Endothelial cell of umbilical vein (primary cell): Measurements from ENCODE around the gene BCR. TPM values are rescaled to one million over a fixed set of nuclear protein-coding genes. Genes with fewer than 3 reads are reported as not detected.

Experiments
- BruUV-seq: library from RNA; stranded (reverse); fragments of 400-500 nt; replicated peaks from 2 replicates; lab custom pipeline; 2021; lab: Mats Ljungman, UMichigan
- CTCF ChIA-PET: fragments of 300-600, 350-600 bp; sonication (Branson Sonifier 250); formaldehyde crosslinking; loops from one replicate; lab custom pipeline; 2021; ENCODE audit warnings: antibody characterized with exemption, inconsistent platforms; lab: Charles Lee
- POLR2A ChIA-PET: fragments of 300-600, 350-600 bp; sonication (Branson Sonifier 250); formaldehyde crosslinking; loops from one replicate; lab custom pipeline; 2021; ENCODE audit warnings: antibody characterized with exemption, inconsistent platforms; lab: Charles Lee
- DNase-seq: peaks from one replicate; pipeline ENCODE4 v3.0.0-alpha.2; 2011; ENCODE audit warnings: low read depth, low spot score
- FAIRE-seq: peaks from 2 replicates; lab custom pipeline; 2011; peaks lifted over from hg19 to GRCh38; lab: Jason Lieb, UNC
- H2AFZ ChIP-seq: 2 replicates; pipeline ENCODE4 v1.6.0; 2012; ENCODE audit warnings: low read depth, low read length, control low read depth, inconsistent platforms
- H3K27ac ChIP-seq: 2 replicates; pipeline ENCODE4 v1.5.1; 2011; ENCODE audit warnings: low read depth, mild to moderate bottlenecking, control low read depth, low read length, moderate library complexity; ENCODE audit not compliant: insufficient read depth
- H3K27me3 ChIP-seq, 2 experiments: 2 replicates each; pipeline versions ENCODE4 v1.6.0 to v1.6.1; 2011; ENCODE audit warnings: low read length in 2 of 2, mixed read lengths in 1 of 2; ENCODE audit not compliant: control insufficient read depth in 2 of 2, insufficient read depth in 2 of 2
- H3K36me3 ChIP-seq, 2 experiments: 2 replicates in 1 of 2; 3 replicates in 1 of 2; pipeline ENCODE4 v1.5.1; 2011; ENCODE audit warnings: low read length in 2 of 2, mild to moderate bottlenecking in 1 of 2, moderate library complexity in 1 of 2; ENCODE audit not compliant: control insufficient read depth in 2 of 2, insufficient read depth in 2 of 2; ENCODE audit errors: extremely low read depth in 1 of 2
- H3K4me1 ChIP-seq: 3 replicates; pipeline ENCODE4 v1.5.1; 2011; ENCODE audit warnings: mild to moderate bottlenecking, low read length; ENCODE audit not compliant: control insufficient read depth, insufficient read depth; ENCODE audit errors: extremely low read depth
- H3K4me2 ChIP-seq: 2 replicates; pipeline ENCODE4 v1.6.1; 2011; ENCODE audit warnings: low read length, control low read depth, mixed read lengths; ENCODE audit not compliant: insufficient read depth
- H3K4me3 ChIP-seq, 3 experiments: fragments of 200-600 bp in 1 of 3; sonication (generic), shearing (Covaris generic) in 1 of 3; replicated peaks in 1 of 3; 2 replicates each; pipeline ENCODE4 v1.5.1; 2011 to 2016; ENCODE audit warnings: control low read depth in 3 of 3, low read length in 3 of 3, mild to moderate bottlenecking in 2 of 3, inconsistent platforms in 1 of 3, low read depth in 1 of 3, moderate library complexity in 1 of 3; ENCODE audit not compliant: insufficient read depth in 1 of 3
- H3K79me2 ChIP-seq: 2 replicates; pipeline ENCODE4 v1.6.0; 2012; ENCODE audit warnings: low read length, inconsistent platforms; ENCODE audit not compliant: control insufficient read depth, insufficient read depth
- H3K9ac ChIP-seq: replicated peaks from 2 replicates; pipeline ENCODE3; 2011; ENCODE audit warnings: low read length, control low read depth; ENCODE audit not compliant: insufficient read depth; ENCODE audit errors: extremely low read depth
- H3K9me1 ChIP-seq: replicated peaks from 3 replicates; pipeline ENCODE4 v1.6.0; 2011; ENCODE audit warnings: mild to moderate bottlenecking, low read length; ENCODE audit not compliant: control insufficient read depth, insufficient read depth; ENCODE audit errors: extremely low read depth
- H3K9me3 ChIP-seq: replicated peaks from 2 replicates; pipeline ENCODE4 v1.5.1; 2012; ENCODE audit warnings: low read length, inconsistent platforms; ENCODE audit not compliant: control insufficient read depth, insufficient read depth
- H4K20me1 ChIP-seq: replicated peaks from 2 replicates; pipeline ENCODE3; 2011; ENCODE audit warnings: mild to moderate bottlenecking, low read length; ENCODE audit not compliant: control insufficient read depth, insufficient read depth; ENCODE audit errors: extremely low read depth
- EZH2 ChIP-seq: IDR thresholded peaks from 2 replicates; pipeline ENCODE4 v1.6.1; 2012; ENCODE audit warnings: borderline replicate concordance, low read depth, mild to moderate bottlenecking, moderate library complexity, low read length, inconsistent platforms; ENCODE audit not compliant: severe bottlenecking
- FOS ChIP-seq: IDR thresholded peaks from 2 replicates; pipeline ENCODE4 v1.6.1; 2011; ENCODE audit warnings: mild to moderate bottlenecking, low read length, moderate library complexity, borderline replicate concordance; ENCODE audit not compliant: insufficient read depth
- GATA2 ChIP-seq: IDR thresholded peaks from 2 replicates; pipeline ENCODE4 v1.7.0; 2011; ENCODE audit warnings: low read depth, mild to moderate bottlenecking, moderate library complexity, mixed read lengths, low read length; ENCODE audit not compliant: insufficient read length, insufficient read depth
- JUN ChIP-seq: IDR thresholded peaks from 2 replicates; pipeline ENCODE4 v1.6.1; 2011; ENCODE audit warnings: borderline replicate concordance, low read depth; ENCODE audit not compliant: insufficient read length, insufficient read depth
- MYC ChIP-seq: IDR thresholded peaks from one replicate; pipeline ENCODE4 v1.6.1; 2011; ENCODE audit warnings: mild to moderate bottlenecking, low read depth, low read length
- POLR2A ChIP-seq: IDR thresholded peaks from 2 replicates; pipeline ENCODE4 v1.6.1; 2012; ENCODE audit warnings: low read depth, mild to moderate bottlenecking, control low read depth, low read length
- POLR2AphosphoS5 ChIP-seq: IDR thresholded peaks from 2 replicates; pipeline ENCODE4 v1.6.1; 2012; ENCODE audit warnings: low read depth, mild to moderate bottlenecking, control low read depth, low read length, moderate library complexity; ENCODE audit not compliant: insufficient read depth
- dilution Hi-C: fragments of 300-500 bp; cut with MboI; formaldehyde crosslinking; loops from one replicate; pipeline ENCODE4 v1.15.0; 2019; ENCODE audit warnings: low sequenced_read_pairs; ENCODE audit not compliant: extremely low pct_ligation_motif_present
- intact Hi-C: fragments of 100-400 bp; cut with micrococcal nuclease; formaldehyde crosslinking; loops from one replicate; pipeline ENCODE4 v1.10.0; 2022
- polyA plus RNA-seq, 4 experiments: library from polyadenylated mRNA; depleted of rRNA in 3 of 4; stranded (reverse) in 3 of 4; unstranded in 1 of 4; fragments of >200 nt; gene quantifications; 2 replicates each; pipeline versions ENCODE4 v1.2.1 to v1.2.3, GENCODE V29; 2011 to 2012; ENCODE audit warnings: missing spikeins in 1 of 4
- total RNA-seq: library from RNA; stranded (reverse); gene quantifications from 2 replicates; pipeline ENCODE4 v1.2.3, GENCODE V29; 2021
- TF ChIP-seq, protein P1 (sequence below): IDR thresholded peaks from 2 replicates; pipeline ENCODE4 v1.6.1; 2011; ENCODE audit not compliant: insufficient read depth, insufficient read length
- TF ChIP-seq, protein P2 (sequence below), 2 donors: IDR thresholded peaks; 1 replicate in 1 of 2; 2 replicates in 1 of 2; pipeline ENCODE4 v1.5.1; 2011; ENCODE audit warnings: low read length in 2 of 2, mild to moderate bottlenecking in 2 of 2, moderate library complexity in 2 of 2, control low read depth in 1 of 2, inconsistent platforms in 1 of 2, low read depth in 1 of 2; ENCODE audit not compliant: insufficient read depth in 1 of 2; ENCODE audit errors: extremely low read depth in 1 of 2

Gene BCR
- total and polyA plus RNA-seq, 2 donors (not counting 3 experiments of a cell fraction or from before 2014, with no cell fraction given) = 129 to 141 TPM

DNA sequence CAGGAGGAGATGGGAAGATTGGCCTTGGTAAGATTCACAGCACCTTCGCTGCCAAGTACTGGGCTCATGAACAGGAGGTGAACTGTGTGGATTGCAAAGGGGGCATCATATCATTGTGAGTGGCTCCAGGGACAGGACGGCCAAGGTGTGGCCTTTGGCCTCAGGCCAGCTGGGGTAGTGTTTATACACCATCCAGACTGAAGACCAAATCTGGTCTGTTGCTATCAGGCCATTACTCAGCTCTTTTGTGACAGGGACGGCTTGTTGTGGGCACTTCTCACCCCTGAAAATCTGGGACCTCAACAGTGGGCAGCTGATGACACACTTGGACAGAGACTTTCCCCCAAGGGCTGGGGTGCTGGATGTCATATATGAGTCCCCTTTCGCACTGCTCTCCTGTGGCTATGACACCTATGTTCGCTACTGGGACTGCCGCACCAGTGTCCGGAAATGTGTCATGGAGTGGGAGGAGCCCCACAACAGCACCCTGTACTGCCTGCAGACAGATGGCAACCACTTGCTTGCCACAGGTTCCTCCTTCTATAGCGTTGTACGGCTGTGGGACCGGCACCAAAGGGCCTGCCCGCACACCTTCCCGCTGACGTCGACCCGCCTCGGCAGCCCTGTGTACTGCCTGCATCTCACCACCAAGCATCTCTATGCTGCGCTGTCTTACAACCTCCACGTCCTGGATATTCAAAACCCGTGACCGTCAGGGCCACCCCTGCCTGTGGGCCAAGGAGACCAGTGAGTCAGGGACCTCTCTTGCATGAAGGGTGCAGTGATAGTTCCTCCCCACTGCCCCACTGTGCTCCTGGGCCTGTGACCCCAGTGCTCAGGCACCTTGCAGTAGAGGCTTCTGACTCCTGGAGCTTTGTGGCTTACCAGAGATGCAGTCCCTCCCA lies 83.6 kb downstream of the BCR start:
- intact Hi-C loops = no loop called here
- H2AFZ ChIP-seq = no peak overlapping the region
- POLR2A ChIA-PET = no interaction called here
- H3K36me3 ChIP-seq = peaks cover 10 to 63% of the 10 kb centered on the region in 2 experiments
- H3K27me3 ChIP-seq = no peaks in the 10 kb centered on the region
- H3K4me3 ChIP-seq = no peak overlapping the region
- no peaks in the 10 kb centered on the region for H3K9me1 ChIP-seq
- CTCF ChIA-PET = interaction anchor here (1.3 to 1.4 kb wide), 3 partner anchors 22 to 90 kb away, joined by 3 to 4 read pairs (median 3); no protein-coding TSS in a partner anchor
- no peaks in the 10 kb centered on the region for H4K20me1 ChIP-seq
- no peak for FAIRE-seq
- dilution Hi-C loops = no loop called here
- H3K4me1 ChIP-seq = no peaks in the 10 kb centered on the region
- peaks cover 22% of the 10 kb centered on the region for H3K79me2 ChIP-seq
- no peak overlapping the region for H3K4me2 ChIP-seq
- H3K9ac ChIP-seq = no peak overlapping the region
- no peak overlapping the region for H3K27ac ChIP-seq
- no TSS peak for BruUV-seq
- TF ChIP-seq, protein P1, sequence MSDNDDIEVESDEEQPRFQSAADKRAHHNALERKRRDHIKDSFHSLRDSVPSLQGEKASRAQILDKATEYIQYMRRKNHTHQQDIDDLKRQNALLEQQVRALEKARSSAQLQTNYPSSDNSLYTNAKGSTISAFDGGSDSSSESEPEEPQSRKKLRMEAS = no peak
- TF ChIP-seq FOS = no peak
- TF ChIP-seq GATA2 = no peak
- no peak for TF ChIP-seq EZH2
- TF ChIP-seq, protein P2, sequence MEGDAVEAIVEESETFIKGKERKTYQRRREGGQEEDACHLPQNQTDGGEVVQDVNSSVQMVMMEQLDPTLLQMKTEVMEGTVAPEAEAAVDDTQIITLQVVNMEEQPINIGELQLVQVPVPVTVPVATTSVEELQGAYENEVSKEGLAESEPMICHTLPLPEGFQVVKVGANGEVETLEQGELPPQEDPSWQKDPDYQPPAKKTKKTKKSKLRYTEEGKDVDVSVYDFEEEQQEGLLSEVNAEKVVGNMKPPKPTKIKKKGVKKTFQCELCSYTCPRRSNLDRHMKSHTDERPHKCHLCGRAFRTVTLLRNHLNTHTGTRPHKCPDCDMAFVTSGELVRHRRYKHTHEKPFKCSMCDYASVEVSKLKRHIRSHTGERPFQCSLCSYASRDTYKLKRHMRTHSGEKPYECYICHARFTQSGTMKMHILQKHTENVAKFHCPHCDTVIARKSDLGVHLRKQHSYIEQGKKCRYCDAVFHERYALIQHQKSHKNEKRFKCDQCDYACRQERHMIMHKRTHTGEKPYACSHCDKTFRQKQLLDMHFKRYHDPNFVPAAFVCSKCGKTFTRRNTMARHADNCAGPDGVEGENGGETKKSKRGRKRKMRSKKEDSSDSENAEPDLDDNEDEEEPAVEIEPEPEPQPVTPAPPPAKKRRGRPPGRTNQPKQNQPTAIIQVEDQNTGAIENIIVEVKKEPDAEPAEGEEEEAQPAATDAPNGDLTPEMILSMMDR (IDR thresholded peaks at IDR 0.05; ENCODE audit: extremely low read depth in 1 of 2, insufficient read depth in 1 of 2, low read depth in 1 of 2, low read length in 2 of 2) = no peak
- no peak for TF ChIP-seq JUN
- TF ChIP-seq POLR2A = no peak
- TF ChIP-seq POLR2AphosphoS5 = no peak
- no peak for TF ChIP-seq MYC
- no peaks in the 10 kb centered on the region for H3K9me3 ChIP-seq
- no peak for DNase-seq
